A673 (cell line): ENCODE data around the gene ROGDI. TPM values are rescaled to one million over a fixed set of nuclear protein-coding genes. Genes with fewer than 3 reads are reported as not detected.

ENCODE experiments used
- BruUV-seq: library from RNA; stranded (reverse); fragments of 400-500 nt; replicated peaks from 2 replicates; lab custom pipeline; 2021; lab: Mats Ljungman, UMichigan
- CTCF ChIA-PET: fragments of 300-600 bp; sonication (Branson Sonifier 250); formaldehyde crosslinking; loops from one replicate; lab custom pipeline; 2022; ENCODE audit warnings: antibody characterized with exemption; lab: Charles Lee
- POLR2A ChIA-PET: fragments of 300-600 bp; sonication (Branson Sonifier 250); formaldehyde crosslinking; loops from one replicate; lab custom pipeline; 2022; ENCODE audit warnings: antibody characterized with exemption; ENCODE audit not compliant: low non-redundant PET; lab: Charles Lee
- DNase-seq: peaks from one replicate; pipeline ENCODE4 v3.0.0-alpha.2; 2015; ENCODE audit warnings: low spot score
- H3K27ac ChIP-seq: fragments of 200-600 bp; sonication (generic); 2 replicates; pipeline ENCODE4 v1.5.1; 2016; ENCODE audit warnings: mixed run types, low read depth, mild to moderate bottlenecking, mixed read lengths, antibody characterized with exemption, low read length; ENCODE audit not compliant: poor library complexity, severe bottlenecking
- H3K27me3 ChIP-seq: fragments of 200-600 bp; sonication (generic); replicated peaks from 2 replicates; pipeline ENCODE4 v1.6.1; 2017; ENCODE audit warnings: mixed run types, low read depth, mild to moderate bottlenecking, mixed read lengths, antibody characterized with exemption, low read length; ENCODE audit not compliant: insufficient read depth, poor library complexity
- H3K36me3 ChIP-seq: fragments of 200-600 bp; sonication (generic); 2 replicates; pipeline ENCODE4 v1.6.1; 2016; ENCODE audit warnings: mixed run types, mild to moderate bottlenecking, mixed read lengths, antibody characterized with exemption, low read length; ENCODE audit not compliant: insufficient read depth, poor library complexity, severe bottlenecking
- H3K4me1 ChIP-seq: fragments of 200-600 bp; sonication (generic); 2 replicates; pipeline ENCODE4 v1.6.1; 2017; ENCODE audit warnings: mixed run types, mild to moderate bottlenecking, mixed read lengths, antibody characterized with exemption, low read length; ENCODE audit not compliant: insufficient read depth, poor library complexity, severe bottlenecking
- H3K4me3 ChIP-seq: fragments of 200-600 bp; sonication (generic); 2 replicates; pipeline ENCODE4 v1.5.1; 2016; ENCODE audit warnings: low read depth, mixed run types, mild to moderate bottlenecking, mixed read lengths, low read length; ENCODE audit not compliant: poor library complexity, severe bottlenecking
- H3K9me3 ChIP-seq: fragments of 200-600 bp; sonication (generic); 2 replicates; pipeline ENCODE4 v1.6.1; 2016; ENCODE audit warnings: mixed run types, low read depth, mild to moderate bottlenecking, mixed read lengths, antibody characterized with exemption, low read length; ENCODE audit not compliant: poor library complexity, severe bottlenecking
- CTCF ChIP-seq: fragments of 300-800, 200-600 bp; sonication (generic); conservative IDR thresholded peaks from 2 replicates; pipeline ENCODE4 v1.5.1; 2017; ENCODE audit warnings: low read depth, mild to moderate bottlenecking, antibody characterized with exemption, low read length, moderate library complexity, mixed read lengths
- EZH2 ChIP-seq: fragments of 200-600 bp; sonication (generic); IDR thresholded peaks from 2 replicates; pipeline ENCODE4 v1.6.1; 2017; ENCODE audit warnings: borderline replicate concordance, low read depth, mild to moderate bottlenecking, mixed read lengths, antibody characterized with exemption, low read length; ENCODE audit not compliant: poor library complexity, severe bottlenecking
- intact Hi-C: fragments of 100-400 bp; cut with micrococcal nuclease; formaldehyde crosslinking; loops from one replicate; pipeline ENCODE4 v1.10.0; 2022; ENCODE audit not compliant: unreplicated experiment
- total RNA-seq: library from RNA; stranded (reverse); gene quantifications from 2 replicates; pipeline ENCODE4 v1.2.3, GENCODE V29; 2021

Gene ROGDI
- total RNA-seq, 1 experiment from 2014 or later = 2.9 TPM

- Histone ChIP-seq H3K27me3 (no peaks in the 10 kb centered on the region), H3K27ac (no peak within 1 kb of the TSS), H3K4me1 (no peaks in the 10 kb centered on the region), H3K4me3 (no peak within 1 kb of the TSS), H3K9me3 (no peaks in the 10 kb centered on the region), H3K36me3 (no peaks in the 10 kb centered on the region)
- POLR2A ChIA-PET = no interaction called here
- DNase-seq = no peak
- no peak for TF ChIP-seq CTCF
- TF ChIP-seq EZH2 = no peak
- BruUV-seq = no TSS peak
- CTCF ChIA-PET = no interaction called here
- intact Hi-C loops = no loop called here
Measured at GRCh38 chr16:4795181-4795827, 7.1 kb downstream of the ROGDI start, which contains the start of gene SMIM22. TSS of gene SMIM22 (plus strand) at chr16:4795369. CDS start at chr16:4795735, 366 bp downstream.

- ChIA-PET POLR2A (no interaction called here), CTCF (no interaction called here)
- H3K36me3 ChIP-seq = no peaks in the 10 kb centered on the region
- BruUV-seq = no TSS peak
- no peak for DNase-seq
- intact Hi-C loops = no loop called here
- no peak overlapping the region for H3K27ac ChIP-seq
- no peaks in the 10 kb centered on the region for H3K27me3 ChIP-seq
- no peak for TF ChIP-seq CTCF
- TF ChIP-seq EZH2 = no peak
- no peak overlapping the region for H3K4me3 ChIP-seq
- H3K9me3 ChIP-seq = no peaks in the 10 kb centered on the region
- no peaks in the 10 kb centered on the region for H3K4me1 ChIP-seq
Measured at GRCh38 chr16:4792951-4793513, 9.4 kb downstream of the ROGDI start.

GRCh38 chr16:4790871-4791270 lies 11.6 kb downstream of the ROGDI start:
- Histone ChIP-seq H3K4me1 (no peaks in the 10 kb centered on the region), H3K27me3 (no peaks in the 10 kb centered on the region), H3K9me3 (no peaks in the 10 kb centered on the region), H3K4me3 (no peak overlapping the region), H3K36me3 (no peaks in the 10 kb centered on the region), H3K27ac (no peak overlapping the region)
- no TSS peak for BruUV-seq
- POLR2A ChIA-PET = no interaction called here
- DNase-seq = no peak
- CTCF ChIA-PET = no interaction called here
- TF ChIP-seq EZH2 (no peak), CTCF (no peak)
- intact Hi-C loops = no loop called here
